Erythroblast (primary cell): ENCODE measurements around the gene PCBP3.

Experiments used
- GATA1 ChIP-seq: IDR thresholded peaks from 2 replicates; pipeline ENCODE4 v1.6.1; 2011; ENCODE audit warnings: low read depth, mild to moderate bottlenecking, control low read depth, low read length, moderate library complexity
- POLR2A ChIP-seq: IDR thresholded peaks from 2 replicates; pipeline ENCODE4 v1.6.1; 2011; ENCODE audit warnings: mild to moderate bottlenecking, low read length

DNA sequence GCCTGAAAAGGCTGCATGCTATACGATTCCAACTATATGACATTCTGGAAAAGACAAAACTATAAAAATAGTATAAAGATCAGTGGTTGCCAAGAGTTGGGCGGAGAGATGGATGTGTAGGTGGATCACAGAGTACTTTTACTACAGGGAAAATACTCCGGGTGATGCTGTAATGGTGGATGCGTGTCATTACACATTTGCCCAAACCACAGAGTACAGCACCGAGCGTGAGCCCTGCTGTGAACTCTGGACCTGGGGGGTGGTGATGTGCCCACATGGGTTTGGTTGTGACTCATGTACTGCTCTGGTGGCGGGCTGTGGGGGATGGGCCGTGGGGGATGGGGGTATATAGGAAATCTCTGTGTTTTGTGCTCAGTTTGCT, 175.4 kb downstream of the PCBP3 start:
- TF ChIP-seq POLR2A (no peak), GATA1 (no peak)
